HepG2 (cell line): ENCODE measurements around the gene G0S2. TPM values are rescaled to one million over a fixed set of nuclear protein-coding genes. Genes with fewer than 3 reads are reported as not detected.

Source experiments
- ATF2 ChIP-seq: sonication (generic); formaldehyde crosslinking; IDR thresholded peaks from 2 replicates; pipeline ENCODE4 v1.4.0; 2020; ENCODE audit warnings: missing genetic modification reagents
- FOXC1 ChIP-seq: sonication (generic); formaldehyde crosslinking; IDR thresholded peaks from 2 replicates; pipeline ENCODE4 v1.8.0; 2022; ENCODE audit warnings: mild to moderate bottlenecking, missing genetic modification reagents, borderline replicate concordance
- HMGXB4 ChIP-seq, 2 experiments: sonication (generic) in 1 of 2; formaldehyde crosslinking in 1 of 2; IDR thresholded peaks; 2 replicates each; pipeline versions ENCODE4 v1.4.0 to v1.6.1; 2018 to 2020; ENCODE audit warnings: missing genetic modification reagents in 2 of 2, borderline replicate concordance in 1 of 2, low read depth in 1 of 2, mild to moderate bottlenecking in 1 of 2, missing biosample characterization in 1 of 2
- HNRNPLL ChIP-seq: fragments of 200-400 bp; formaldehyde crosslinking; IDR thresholded peaks from 2 replicates; pipeline ENCODE4 v1.6.1; 2017; ENCODE audit warnings: mild to moderate bottlenecking, low read depth, low read length; ENCODE audit not compliant: poor library complexity, severe bottlenecking
- KLF9 ChIP-seq: IDR thresholded peaks from 2 replicates; pipeline ENCODE4 v1.6.1; 2016; ENCODE audit warnings: low read depth
- MAX ChIP-seq: IDR thresholded peaks from 2 replicates; pipeline ENCODE4 v1.6.1; 2012; ENCODE audit warnings: inconsistent platforms
- MTA1 ChIP-seq: sonication (generic); formaldehyde crosslinking; IDR thresholded peaks from 2 replicates; pipeline ENCODE4 v1.4.0; 2020; ENCODE audit warnings: missing genetic modification reagents, mild to moderate bottlenecking, borderline replicate concordance
- NFKBIZ ChIP-seq: IDR thresholded peaks from 2 replicates; pipeline ENCODE4 v1.6.1; 2018; ENCODE audit warnings: missing genetic modification reagents, missing compliant biosample characterization
- NR2C2 ChIP-seq: sonication (generic); formaldehyde crosslinking; IDR thresholded peaks from 2 replicates; pipeline ENCODE4 v1.4.0; 2020; ENCODE audit warnings: missing genetic modification reagents, mild to moderate bottlenecking, moderate library complexity, borderline replicate concordance
- NR2F2 ChIP-seq: IDR thresholded peaks from 2 replicates; pipeline ENCODE4 v1.6.1; 2012; ENCODE audit warnings: low read depth, inconsistent platforms, borderline replicate concordance
- POGZ ChIP-seq: sonication (generic); formaldehyde crosslinking; IDR thresholded peaks from 2 replicates; pipeline ENCODE4 v1.4.0; 2020; ENCODE audit warnings: mild to moderate bottlenecking, missing genetic modification reagents
- PRPF4 ChIP-seq: fragments of 200-400 bp; formaldehyde crosslinking; IDR thresholded peaks from 2 replicates; pipeline ENCODE4 v1.6.1; 2016; ENCODE audit warnings: low read length, low read depth; ENCODE audit not compliant: poor library complexity, severe bottlenecking
- SP140L ChIP-seq: sonication (generic); formaldehyde crosslinking; IDR thresholded peaks from 2 replicates; pipeline ENCODE4 v1.4.0; 2020; ENCODE audit warnings: missing genetic modification reagents, borderline replicate concordance
- TFDP2 ChIP-seq: sonication (generic); formaldehyde crosslinking; IDR thresholded peaks from 2 replicates; pipeline ENCODE4 v1.4.0; 2020; ENCODE audit warnings: missing genetic modification reagents
- YEATS2 ChIP-seq: sonication (generic); formaldehyde crosslinking; IDR thresholded peaks from 2 replicates; pipeline ENCODE4 v1.4.0; 2020; ENCODE audit warnings: missing genetic modification reagents, borderline replicate concordance
- ZNF225 ChIP-seq: sonication (generic); formaldehyde crosslinking; IDR thresholded peaks from 2 replicates; pipeline ENCODE4 v1.4.0; 2020; ENCODE audit warnings: mild to moderate bottlenecking, missing genetic modification reagents
- ZNF264 ChIP-seq: sonication (generic); formaldehyde crosslinking; IDR thresholded peaks from 2 replicates; pipeline ENCODE4 v1.4.0; 2020; ENCODE audit warnings: missing genetic modification reagents
- ZNF570 ChIP-seq: sonication (generic); formaldehyde crosslinking; IDR thresholded peaks from 2 replicates; pipeline ENCODE4 v1.4.0; 2020; ENCODE audit warnings: mild to moderate bottlenecking, missing genetic modification reagents, borderline replicate concordance
- polyA plus RNA-seq, 8 experiments: library from polyadenylated mRNA; depleted of rRNA in 3 of 8; stranded (reverse) in 7 of 8; unstranded in 1 of 8; fragments of >200 nt; fragmentation: Illumina TruSeq in 4 of 8; extraction: Trizol in 4 of 8; gene quantifications; 2 replicates each; pipeline versions ENCODE4 v1.2.1 to v1.2.3, GENCODE V29; 2011 to 2016; ENCODE audit warnings: low read depth in 4 of 8, missing spikeins in 1 of 8, mixed read lengths in 1 of 8; ENCODE audit not compliant: insufficient read depth in 1 of 8
- total RNA-seq, 5 experiments: library from RNA; depleted of rRNA; stranded (reverse); fragments of >200 nt; fragmentation: Illumina TruSeq; extraction: Trizol; gene quantifications; 2 replicates each; pipeline ENCODE4 v1.2.3, GENCODE V29; 2016; ENCODE audit warnings: low read depth in 1 of 5
- TF ChIP-seq, protein P1 (sequence below): sonication (generic); formaldehyde crosslinking; IDR thresholded peaks from 2 replicates; pipeline ENCODE4 v1.9.0; 2022; ENCODE audit warnings: missing genetic modification reagents, mild to moderate bottlenecking, borderline replicate concordance
- TF ChIP-seq, protein P2 (sequence below): sonication (generic); formaldehyde crosslinking; conservative IDR thresholded peaks from 2 replicates; pipeline ENCODE4 v1.8.0; 2022; ENCODE audit warnings: missing genetic modification reagents
- TF ChIP-seq, protein P3 (sequence below): sonication (generic); formaldehyde crosslinking; IDR thresholded peaks from 2 replicates; pipeline ENCODE4 v1.4.0; 2020; ENCODE audit warnings: missing genetic modification reagents; ENCODE audit errors: not compliant biosample characterization

The G0S2 gene
- total and polyA plus RNA-seq, 2 of the 13 experiments (the other 11 are each of a cell fraction or from before 2014, with no cell fraction given) = not detected

DNA sequence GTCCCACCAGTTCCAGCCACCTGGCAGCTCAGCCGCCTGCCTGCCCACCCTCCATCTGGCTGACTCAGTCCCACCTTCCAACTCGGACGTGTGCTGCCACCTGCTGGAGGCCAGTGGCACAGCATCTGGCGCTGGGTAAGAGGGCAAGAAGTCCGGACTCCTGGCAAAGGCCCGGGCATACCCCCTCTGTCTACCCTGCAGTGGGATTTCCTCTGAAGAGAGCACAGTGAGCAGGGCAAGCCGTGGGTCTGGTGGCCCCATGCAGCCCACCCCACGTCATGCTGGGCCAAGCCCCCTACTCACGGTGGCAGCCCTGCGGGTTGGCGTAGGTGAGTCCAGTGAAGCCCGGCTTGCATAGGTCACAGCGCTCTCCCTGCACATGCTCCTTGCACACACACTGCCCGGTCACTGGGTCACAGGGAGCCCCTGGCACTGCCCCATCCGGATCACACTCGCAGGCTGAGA, 47.4 kb upstream of the G0S2 start (continued):
- TF ChIP-seq TFDP2 (CRISPR knock-in tag) (no peak), MTA1 (CRISPR knock-in tag) (no peak), PRPF4 (no peak), HNRNPLL (peak; percentile 42), ATF2 (no peak), NR2F2 (no peak), NR2C2 (CRISPR knock-in tag) (no peak), FOXC1 (CRISPR knock-in tag) (no peak), HMGXB4 (CRISPR knock-in tag; IDR thresholded peaks at IDR 0.05; ENCODE audit: borderline replicate concordance in 1 of 2, low read depth in 1 of 2) (no peak), MAX (no peak), POGZ (CRISPR knock-in tag) (no peak), SP140L (CRISPR knock-in tag) (no peak), ZNF225 (no peak), ZNF570 (CRISPR knock-in tag) (no peak), YEATS2 (CRISPR knock-in tag) (no peak), ZNF264 (CRISPR knock-in tag) (no peak), KLF9 (CRISPR knock-in tag) (no peak), NFKBIZ (no peak)
- TF ChIP-seq, protein P1, sequence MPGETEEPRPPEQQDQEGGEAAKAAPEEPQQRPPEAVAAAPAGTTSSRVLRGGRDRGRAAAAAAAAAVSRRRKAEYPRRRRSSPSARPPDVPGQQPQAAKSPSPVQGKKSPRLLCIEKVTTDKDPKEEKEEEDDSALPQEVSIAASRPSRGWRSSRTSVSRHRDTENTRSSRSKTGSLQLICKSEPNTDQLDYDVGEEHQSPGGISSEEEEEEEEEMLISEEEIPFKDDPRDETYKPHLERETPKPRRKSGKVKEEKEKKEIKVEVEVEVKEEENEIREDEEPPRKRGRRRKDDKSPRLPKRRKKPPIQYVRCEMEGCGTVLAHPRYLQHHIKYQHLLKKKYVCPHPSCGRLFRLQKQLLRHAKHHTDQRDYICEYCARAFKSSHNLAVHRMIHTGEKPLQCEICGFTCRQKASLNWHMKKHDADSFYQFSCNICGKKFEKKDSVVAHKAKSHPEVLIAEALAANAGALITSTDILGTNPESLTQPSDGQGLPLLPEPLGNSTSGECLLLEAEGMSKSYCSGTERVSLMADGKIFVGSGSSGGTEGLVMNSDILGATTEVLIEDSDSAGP (CRISPR knock-in tag) = peak; percentile 27; the same call in 1 of the 2 replicates
- TF ChIP-seq, protein P2, sequence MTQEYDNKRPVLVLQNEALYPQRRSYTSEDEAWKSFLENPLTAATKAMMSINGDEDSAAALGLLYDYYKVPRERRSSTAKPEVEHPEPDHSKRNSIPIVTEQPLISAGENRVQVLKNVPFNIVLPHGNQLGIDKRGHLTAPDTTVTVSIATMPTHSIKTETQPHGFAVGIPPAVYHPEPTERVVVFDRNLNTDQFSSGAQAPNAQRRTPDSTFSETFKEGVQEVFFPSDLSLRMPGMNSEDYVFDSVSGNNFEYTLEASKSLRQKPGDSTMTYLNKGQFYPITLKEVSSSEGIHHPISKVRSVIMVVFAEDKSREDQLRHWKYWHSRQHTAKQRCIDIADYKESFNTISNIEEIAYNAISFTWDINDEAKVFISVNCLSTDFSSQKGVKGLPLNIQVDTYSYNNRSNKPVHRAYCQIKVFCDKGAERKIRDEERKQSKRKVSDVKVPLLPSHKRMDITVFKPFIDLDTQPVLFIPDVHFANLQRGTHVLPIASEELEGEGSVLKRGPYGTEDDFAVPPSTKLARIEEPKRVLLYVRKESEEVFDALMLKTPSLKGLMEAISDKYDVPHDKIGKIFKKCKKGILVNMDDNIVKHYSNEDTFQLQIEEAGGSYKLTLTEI (CRISPR knock-in tag) = no peak
- TF ChIP-seq, protein P3, sequence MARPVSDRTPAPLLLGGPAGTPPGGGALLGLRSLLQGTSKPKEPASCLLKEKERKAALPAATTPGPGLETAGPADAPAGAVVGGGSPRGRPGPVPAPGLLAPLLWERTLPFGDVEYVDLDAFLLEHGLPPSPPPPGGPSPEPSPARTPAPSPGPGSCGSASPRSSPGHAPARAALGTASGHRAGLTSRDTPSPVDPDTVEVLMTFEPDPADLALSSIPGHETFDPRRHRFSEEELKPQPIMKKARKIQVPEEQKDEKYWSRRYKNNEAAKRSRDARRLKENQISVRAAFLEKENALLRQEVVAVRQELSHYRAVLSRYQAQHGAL (CRISPR knock-in tag) = no peak
